ENCODE results near the gene ECHDC3.

Gene ECHDC3

DNA sequence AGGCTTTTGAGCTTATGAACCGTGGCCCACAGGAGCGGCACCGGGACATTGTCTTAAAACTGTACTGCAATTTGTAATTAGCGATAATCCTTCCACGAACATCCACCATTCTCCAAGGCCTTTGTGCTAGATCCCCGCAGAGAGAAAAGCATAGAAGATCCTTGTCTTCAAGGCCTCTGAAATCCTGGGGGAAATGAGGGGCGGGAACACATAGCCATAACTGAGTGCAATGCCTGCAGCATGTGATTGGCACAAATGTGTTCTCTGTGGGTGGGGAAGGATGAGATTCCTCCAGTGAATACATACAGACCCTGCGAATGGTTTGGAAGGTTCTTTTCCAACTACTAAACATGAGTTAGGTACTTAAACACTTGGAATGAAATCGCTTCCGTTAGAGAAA is 55.1 kb downstream of the ECHDC3 start:
- no peak for DNase-seq
- intact Hi-C loops (cut with DNase I): loop anchor here (10.0 kb wide), 1 partner anchor 188 kb away; no protein-coding TSS in a partner anchor

DNA sequence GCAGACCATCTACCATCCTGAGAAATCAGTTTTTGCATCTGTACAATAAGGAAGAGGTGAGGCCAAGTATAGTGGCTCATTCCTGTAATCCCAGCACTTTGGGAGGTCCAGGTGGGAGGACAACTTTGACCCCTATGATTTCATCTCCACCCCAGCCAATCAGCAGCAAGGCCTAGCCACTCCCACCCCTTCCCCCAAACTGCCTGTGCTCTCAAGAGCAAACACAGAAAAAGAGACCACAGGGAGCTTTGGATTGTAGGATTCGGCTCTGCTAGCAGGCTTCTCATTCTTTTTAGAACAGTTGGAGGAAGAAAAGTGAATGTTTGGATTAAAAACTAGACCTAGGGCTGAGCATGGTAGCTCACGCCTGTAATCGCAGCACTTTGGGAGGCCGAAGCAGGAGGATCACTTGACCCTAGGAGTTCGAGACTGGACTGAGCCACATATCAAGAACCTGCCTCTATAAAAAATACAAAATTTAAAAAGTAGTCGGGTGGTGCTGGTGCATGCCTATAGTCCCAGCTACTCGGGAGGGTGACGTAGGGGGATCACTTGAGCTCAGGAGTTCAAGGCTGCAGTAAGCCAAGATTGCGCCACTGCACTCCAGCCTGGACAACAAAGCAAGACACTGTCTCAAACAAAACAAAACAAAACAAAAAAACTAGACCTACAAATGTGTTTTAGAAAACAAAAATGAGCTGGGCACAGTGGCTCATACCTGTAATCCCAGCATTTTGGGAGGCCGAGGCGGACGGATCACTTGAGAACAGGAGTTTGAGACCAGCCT is 55.9 kb downstream of the ECHDC3 start:
- intact Hi-C loops (cut with DNase I): loop anchor here (10.0 kb wide), 1 partner anchor 187 kb away; no protein-coding TSS in a partner anchor
- no peak for DNase-seq

DNA sequence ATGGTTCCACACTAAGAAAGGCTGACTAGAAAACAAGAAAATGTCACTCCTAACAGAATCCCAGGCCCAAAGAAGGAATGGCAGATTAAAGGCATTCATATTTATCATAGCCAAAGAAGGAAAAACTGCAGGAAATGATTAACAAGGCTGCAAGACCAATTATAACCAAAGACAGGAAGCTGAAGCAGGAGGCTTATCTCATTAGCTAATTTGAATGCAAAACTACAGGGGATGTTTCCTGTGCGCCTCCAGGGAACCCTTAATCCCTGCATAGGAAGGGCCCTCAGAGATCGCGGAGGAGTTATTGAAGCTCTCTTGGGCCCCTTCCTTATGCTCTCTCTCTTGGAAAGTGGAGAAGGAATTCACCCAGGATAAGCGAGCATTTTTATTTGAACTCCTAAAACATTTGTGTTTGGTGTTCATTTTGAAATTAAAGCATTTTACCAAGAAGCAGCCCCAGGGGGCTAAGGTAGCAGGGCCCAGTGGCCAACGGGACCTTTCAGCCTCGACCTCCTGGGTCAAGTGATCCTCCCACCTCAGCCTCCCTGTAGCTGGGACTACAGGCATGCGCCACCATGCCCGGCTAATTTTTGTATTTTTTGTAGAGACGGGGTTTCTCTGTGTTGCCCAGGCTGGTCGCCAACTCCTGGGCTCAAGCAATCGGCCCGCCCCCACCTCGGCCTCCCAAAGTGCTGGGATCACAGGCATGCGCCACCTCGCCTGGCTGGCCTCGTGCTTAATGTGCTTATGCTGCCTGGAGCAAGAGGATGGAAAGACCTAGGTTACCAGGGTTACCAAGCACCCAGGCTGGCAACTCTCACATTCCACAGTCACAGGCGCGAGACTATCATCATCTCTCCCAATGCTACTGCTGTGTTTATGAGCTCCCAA is 56.9 kb downstream of the ECHDC3 start:
- intact Hi-C loops (cut with DNase I): loop anchor here (10.0 kb wide), 1 partner anchor 186 kb away; no protein-coding TSS in a partner anchor
- peak in 1 of 42 donors; percentile 13 for DNase-seq

DNA sequence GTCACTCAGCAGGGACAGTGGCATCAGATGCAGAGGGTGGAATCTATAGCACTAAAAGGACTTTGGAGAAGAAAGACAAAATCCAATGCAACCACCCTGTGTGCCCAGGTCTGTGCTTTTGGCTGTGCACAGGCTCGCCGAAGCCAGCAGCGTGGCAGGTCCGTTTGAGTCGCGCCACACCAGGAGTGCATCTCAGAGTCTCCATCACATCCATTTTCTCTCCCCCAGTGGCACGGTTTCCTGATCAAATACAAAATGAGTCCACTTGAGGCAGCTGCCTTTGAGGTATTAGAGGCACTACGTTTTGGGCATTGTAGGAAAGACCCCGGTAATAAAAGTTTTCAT is 57.5 kb downstream of the ECHDC3 start:
- no peak for DNase-seq
- intact Hi-C loops (cut with DNase I): loop anchor here (10.0 kb wide), 1 partner anchor 185 kb away; no protein-coding TSS in a partner anchor

DNA sequence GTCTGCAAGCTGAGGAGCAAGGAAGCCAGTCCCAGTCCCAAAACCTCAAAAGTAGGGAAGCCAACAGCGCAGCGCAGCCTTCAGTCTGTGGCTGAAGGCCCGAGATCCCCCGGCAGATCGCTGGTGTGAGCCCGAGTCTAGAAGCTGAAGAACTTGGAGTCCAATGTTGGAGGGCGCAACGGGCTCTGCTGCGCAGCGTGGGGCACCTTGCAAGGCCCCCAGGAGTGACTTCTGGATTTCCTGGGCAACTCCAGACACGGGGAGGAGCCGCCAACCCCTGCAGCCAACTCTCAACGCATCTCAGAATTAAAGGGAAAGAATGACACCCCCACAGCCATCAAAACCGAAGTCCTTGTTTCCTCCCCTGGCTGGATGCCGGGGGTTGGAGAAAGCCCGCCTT is 62.2 kb downstream of the ECHDC3 start:
- DNase-seq: no peak
- intact Hi-C loops (cut with DNase I): no loop called here

DNA sequence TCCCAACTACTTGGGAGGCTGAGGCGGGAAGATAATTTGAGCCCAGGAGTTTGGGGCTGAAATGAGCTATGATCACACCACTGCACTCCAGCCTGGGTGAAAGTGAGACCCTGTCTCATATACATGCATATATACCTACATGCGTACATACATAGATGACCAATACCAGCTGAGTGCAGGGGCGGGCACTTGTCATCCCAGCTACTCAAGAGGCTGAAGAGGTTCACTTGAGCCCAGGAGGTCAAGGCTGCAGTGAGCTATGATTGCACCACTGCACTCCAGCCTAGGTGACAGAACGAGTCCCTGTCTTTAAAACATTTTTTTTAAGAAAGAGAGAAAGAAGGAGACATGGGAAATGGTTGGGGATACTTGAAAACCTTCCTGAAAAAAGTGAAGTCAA is 63.6 kb downstream of the ECHDC3 start:
- intact Hi-C loops (cut with DNase I): no loop called here
- DNase-seq: no peak

DNA sequence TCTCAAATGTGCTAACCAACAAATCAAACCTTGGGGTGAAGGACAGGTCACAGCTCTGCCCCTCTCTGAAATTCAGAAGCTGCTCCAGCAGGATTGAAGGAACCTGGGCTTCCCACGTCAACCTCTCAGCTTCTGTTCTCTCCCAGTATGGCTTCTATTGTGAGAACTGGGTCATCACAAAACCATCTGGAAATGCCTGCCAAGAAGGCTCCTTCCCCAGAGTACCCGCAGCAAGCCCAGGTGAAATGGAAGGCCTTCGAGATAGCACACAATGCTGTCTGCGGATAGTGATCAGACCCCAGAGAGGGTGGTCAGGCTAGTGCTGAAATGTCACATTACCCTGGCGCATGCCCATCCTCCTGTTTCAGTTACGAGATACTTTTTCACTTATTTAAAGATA is 64.5 kb downstream of the ECHDC3 start:
- DNase-seq: no peak
- intact Hi-C loops (cut with DNase I): no loop called here

DNA sequence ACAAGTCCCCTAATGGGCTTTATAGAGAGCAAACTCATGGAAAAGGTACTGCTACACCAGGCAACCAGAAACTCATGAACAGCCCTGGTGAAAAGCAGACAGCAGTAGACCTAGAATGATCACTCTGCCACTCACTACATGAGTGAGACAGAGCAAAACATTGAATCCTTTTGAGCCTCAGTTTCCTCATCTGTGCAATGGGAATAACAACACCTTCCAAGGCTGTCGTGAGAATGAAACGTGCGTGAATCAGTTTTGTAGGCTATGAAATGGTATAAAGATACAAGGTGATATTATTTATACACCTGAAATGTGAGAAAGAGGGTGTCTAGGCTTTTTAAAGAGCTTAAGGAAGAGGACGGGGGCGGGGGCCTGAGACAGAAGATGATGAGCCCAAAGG is 66.6 kb downstream of the ECHDC3 start:
- DNase-seq: no peak
- intact Hi-C loops (cut with DNase I): no loop called here

DNA sequence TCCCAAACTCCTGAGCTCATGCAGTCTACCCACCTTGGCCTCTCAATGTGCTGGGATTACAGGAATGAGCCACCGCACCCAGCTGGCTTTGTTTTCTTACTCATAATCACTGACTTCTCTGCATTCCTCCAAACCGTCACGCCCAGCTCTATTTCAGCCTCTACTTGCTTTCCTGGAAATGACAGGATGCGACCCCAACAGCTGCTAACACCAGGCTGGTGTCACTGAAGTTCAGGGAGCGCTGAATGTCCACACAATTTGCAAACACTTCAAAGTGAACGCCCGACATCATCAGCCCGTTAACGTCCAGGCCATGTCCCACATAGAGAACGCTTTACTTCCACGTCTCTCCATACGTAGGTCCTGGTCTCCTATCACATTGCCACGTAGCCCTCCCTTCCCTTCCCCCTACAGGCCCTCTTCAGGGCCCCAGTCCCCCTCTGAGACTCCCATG is 68.2 kb downstream of the ECHDC3 start:
- intact Hi-C loops (cut with DNase I): no loop called here
- DNase-seq: no peak

DNA sequence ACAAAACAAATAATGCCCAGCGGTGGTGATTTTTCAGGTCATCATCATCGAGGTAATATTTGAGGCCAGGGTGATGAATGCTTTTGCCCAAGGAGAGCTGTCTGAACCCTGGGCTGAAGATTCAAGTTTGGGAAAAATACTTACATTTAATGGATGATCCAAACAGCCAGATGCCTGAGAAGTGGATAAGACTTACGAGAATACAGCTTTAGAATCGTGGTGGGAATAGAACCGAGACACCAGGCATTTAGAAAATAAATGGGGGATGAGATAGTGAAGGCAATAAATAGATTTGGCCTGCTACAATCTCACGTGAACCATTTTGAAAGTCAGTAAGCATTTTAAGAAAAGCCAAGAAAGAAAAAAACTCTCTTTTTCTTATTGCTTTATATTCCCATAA is 68.8 kb downstream of the ECHDC3 start:
- DNase-seq: no peak
- intact Hi-C loops (cut with DNase I): no loop called here

DNA sequence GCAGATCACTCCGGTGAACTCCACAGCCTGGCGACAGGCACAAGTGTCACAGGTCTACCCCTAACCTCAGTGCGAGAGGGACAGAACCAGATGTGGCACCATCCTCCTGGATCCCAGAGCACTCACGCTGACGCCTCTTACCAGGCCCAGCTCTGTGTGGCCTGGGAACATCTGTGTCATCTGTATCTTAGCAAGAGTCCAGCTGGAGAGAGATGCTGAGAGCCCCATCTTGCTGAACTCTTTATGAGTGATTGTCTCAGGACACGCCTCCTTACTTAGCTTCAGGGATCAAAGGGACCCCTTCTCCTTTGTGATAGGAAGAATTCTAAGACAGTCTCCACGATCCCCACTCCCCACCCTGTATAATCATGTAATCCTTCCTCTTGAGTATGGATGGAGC is 71.0 kb downstream of the ECHDC3 start:
- intact Hi-C loops (cut with DNase I): no loop called here
- DNase-seq: no peak

Data from head of caudate nucleus (tissue), 42 donors.